NCI-H774 (cell line): Measurements from ENCODE around the gene PRCD.

Source experiments
- DNase-seq: peaks from one replicate; lab custom pipeline; 2025; lab: John Stamatoyannopoulos, UW

PRCD gene

DNA sequence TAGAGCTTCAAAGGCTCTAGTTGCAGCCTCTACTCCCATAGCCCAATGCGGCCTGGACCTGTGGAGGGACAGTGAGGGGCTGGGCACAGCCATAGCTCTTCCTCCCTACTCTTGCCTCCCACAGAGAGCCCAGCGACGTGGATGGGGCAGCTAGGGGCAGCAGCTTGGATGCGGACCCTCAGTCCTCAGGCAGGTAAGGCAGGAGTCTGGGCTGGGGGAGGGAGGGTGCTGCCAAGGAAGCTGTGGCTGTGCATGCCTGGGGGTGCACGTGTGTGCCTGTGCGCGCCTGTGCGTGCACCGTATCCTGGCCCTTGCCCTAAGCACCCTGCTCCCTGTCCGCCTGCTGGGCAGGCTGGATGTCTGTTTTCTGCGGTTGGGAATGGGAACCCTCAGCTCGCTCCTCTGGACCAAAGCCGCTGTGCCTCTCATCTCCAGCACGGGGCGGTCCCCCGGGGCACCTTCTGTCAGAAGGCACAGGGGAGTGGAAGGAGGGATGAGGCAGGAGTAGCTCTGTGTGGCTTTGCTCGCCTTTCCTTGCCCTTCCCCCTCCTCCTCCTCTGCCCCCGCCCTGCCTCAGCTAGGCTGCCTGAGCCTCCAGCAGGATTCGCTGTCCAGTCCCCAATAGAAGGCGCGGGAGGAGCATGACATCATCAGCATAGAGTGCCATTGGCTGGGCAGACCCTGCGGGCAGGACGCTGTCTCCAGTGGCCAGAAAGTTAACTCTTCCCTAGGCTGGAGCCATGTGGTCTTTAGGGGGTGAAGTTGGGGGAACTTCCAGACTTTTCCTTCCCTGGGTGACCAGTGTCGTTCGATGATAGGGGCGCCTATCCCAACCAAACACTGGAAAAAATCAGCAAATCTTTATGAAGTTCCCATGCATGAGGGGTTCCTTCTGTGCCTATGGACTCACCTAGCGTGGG is 797 bp downstream of the PRCD start:
- DNase-seq = peak; percentile 96

- DNase-seq = no peak
Measured at GRCh38 chr17:76541739-76542454, 2.1 kb downstream of the PRCD start.

- no peak for DNase-seq
Measured at GRCh38 chr17:76542566-76542971, 2.7 kb downstream of the PRCD start.

GRCh38 chr17:76542984-76543383 is 3.1 kb downstream of the PRCD start:
- DNase-seq = no peak

DNA sequence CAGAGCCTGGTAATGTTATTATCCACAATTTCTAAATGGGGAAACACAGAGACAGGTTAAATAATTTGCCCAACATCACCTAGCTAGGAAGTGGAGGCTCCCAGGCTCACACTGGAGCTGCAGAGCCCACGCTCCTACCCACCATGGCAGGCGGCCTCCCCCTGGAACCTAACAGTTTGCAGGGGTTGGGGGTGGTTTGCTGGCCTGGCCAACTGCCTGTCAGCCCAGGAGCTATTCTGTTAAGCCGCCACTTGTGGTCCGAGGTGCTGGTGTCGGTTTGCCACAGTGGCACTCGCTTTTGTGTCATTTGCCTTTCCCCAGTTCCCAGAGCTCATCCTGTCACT is 3.6 kb downstream of the PRCD start:
- DNase-seq = no peak

- DNase-seq = no peak
Measured at GRCh38 chr17:76543826-76544545, 4.1 kb downstream of the PRCD start.

DNA sequence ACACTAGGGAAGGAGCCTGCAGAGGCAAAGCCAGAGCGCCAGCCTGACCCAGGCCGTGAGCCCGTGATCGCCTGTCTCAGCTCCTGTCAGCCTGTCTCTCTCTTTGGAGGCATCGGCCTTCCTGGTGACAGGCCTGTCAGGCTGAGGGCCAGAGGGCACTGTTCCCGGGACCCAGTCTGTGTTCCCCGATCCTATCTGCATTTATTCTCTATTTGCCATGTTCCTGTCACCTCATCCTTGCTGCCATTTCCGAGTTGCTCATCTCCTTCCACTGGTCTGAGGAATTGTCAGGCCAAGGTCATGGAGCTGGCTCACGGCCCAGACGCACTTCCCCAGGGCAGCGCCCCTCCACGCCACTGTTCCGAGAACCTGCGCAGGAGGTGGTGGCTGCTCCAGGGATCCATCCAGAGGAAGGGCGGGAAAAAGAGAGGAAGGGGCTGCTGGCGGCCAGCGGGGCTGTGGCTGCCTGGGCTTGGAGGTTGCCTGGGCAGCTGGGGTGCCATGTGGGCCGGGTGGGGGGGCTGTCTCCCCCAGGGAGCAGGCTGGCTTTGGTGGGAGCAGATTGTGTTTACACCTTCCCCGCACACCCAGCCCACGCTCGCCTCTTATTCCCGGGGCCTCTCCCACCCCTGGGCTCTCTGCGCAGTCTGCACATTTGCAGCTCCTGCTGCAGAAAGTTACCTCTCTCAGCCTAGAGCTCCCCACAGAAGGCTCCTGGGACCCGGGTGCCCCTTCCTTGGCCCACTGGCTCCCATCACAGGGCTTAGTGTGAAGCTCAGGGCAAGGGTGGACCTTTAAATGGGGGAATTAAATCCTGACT is 4.9 kb downstream of the PRCD start:
- no peak for DNase-seq

- DNase-seq = no peak
Measured at GRCh38 chr17:76545918-76546555, 6.2 kb downstream of the PRCD start.

GRCh38 chr17:76546556-76547182 is 6.8 kb downstream of the PRCD start:
- no peak for DNase-seq

DNA sequence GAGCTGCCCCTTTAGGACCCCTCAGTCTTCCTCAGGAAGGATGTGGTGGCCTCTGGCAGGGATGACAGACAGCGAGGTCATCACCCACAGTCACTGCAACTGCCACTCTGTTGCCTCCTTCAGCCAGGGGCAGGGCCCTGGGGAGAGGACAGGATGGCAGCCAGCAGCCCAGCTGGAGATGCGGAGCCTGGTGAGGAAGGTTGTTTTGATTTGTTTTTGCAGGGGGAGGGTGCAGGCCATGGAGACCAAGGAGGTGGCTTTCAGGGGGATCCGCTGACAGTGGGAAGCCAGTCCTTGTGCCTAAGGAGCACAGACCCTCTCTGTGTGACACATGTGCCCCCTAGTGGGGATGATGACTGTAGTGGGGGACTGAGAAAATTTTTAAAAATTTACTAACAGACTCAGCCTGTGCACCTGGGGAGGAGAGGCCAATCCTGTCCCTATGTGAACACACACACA is 7.4 kb downstream of the PRCD start:
- no peak for DNase-seq

DNA sequence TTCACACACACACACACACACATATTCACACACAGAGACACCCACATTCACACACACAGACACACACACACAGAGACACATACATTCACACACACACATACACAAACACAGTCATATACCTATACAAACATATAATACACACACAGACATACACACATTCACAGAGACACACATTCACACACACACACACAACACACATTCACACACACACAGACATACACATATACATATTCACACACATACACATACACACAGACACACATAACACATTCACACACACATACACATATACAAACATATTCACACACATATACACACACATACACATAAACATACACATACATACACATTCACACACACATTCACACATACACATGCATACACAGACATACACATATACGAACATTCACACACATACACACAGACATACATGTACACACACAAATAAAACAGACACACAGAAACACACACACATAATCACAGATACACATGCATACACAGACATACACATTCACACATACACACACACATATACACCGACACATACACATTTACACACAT is 7.9 kb downstream of the PRCD start:
- no peak for DNase-seq

GRCh38 chr17:76548378-76549214 is 8.8 kb downstream of the PRCD start:
- DNase-seq = no peak

DNA sequence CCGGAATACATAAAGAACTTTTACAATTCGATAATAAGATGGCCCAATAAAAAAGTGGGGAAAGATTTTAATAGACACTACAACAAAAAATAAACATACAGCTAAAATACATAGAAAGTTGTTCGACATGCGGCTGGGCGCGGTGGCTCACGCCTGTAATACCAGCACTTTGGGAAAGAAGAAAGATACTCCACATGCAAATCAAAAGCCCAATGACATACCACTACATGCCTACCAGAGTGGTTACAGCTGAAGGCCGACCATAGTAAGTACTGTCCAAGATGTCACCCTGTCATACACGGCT is 9.3 kb downstream of the PRCD start:
- DNase-seq = no peak

DNA sequence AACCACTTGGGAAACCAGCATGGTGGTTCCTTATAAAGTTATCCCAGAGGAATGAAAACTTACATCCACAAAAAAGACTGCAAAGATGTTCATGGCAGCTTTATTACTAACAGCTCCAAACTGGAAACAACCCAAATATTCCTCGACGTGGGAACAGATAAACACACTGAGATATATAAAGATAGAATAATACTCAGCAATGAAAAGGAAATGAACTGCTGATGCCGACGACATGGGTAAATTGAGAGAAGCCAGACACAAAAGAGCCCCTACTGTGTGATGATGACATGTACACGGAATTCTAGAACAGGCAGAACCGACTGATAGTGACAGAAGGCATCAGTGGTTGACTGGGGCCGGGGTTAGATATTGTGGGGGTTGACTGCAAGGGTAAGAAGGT is 9.7 kb downstream of the PRCD start:
- DNase-seq = no peak

GRCh38 chr17:76550712-76551615 is 11.1 kb downstream of the PRCD start:
- DNase-seq = peak; percentile 26

DNA sequence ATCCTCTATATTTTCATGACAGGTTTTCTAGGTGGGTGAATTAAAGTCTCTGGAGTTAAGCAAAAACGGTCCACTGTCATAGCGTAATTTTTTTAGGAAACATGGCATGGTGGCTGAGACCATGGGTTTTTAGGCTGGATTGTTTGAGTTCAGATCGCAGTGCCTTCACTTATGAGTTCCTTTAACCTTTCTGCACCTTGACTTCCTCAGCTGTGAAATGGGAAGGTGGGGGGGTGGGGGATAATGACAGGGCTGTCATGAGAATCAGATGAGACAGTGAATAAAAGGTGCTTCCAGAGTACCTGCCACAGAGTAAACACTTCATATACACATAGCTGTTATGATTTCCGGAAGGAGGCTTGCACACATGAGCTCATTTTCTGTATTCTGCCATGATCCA is 11.8 kb downstream of the PRCD start:
- DNase-seq = peak; percentile 50

DNA sequence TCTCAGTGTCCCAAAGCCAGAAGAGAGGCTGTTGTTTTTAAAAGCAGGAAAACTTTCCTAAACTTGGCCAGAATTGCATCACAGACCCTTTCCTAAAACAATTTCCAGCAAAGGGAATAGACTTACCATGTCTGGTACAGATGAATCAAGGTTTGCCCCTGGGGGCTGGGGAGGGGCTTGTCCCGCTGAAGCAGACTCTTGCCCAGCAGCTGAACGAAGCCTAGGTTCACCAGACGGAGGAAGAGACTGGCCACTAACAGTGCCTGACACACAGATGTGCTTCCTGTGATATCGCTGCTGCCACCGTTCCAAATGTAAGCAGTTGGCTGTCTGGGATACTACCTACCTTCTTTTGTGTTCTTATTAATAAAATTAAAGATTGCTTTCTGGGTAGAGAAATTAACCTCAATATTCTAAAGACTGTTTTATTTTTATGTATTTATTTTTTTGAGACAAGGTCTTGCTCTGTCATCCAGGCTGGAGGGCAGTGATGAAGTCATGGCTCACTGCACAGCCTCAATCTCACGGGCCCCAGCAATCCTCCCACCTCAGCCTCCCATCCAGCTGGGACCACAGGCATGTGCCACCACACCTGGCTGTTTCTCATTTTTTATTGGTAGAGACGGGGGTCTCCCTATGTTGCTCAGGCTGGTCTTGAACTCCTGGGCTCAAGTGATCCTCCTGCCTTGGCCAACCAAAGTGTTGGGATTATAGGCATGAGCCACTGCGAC is 13.5 kb downstream of the PRCD start:
- DNase-seq = no peak

- DNase-seq = no peak
Measured at GRCh38 chr17:76554131-76554530, 14.3 kb downstream of the PRCD start.
